HFFc6 (cell line): ENCODE measurements around the gene CFAP161. TPM values are rescaled to one million over a fixed set of nuclear protein-coding genes. Genes with fewer than 3 reads are reported as not detected.

Experiments used
- DNase-seq: peaks from one replicate; pipeline ENCODE4 v3.0.0-alpha.2; 2018
- H3K27ac Mint-ChIP-seq: 2 replicates; pipeline ENCODE4 v1.8.0; 2020; ENCODE audit warnings: mild to moderate bottlenecking, mixed read lengths
- H3K27me3 Mint-ChIP-seq: 2 replicates; pipeline ENCODE4 v1.8.0; 2021; ENCODE audit warnings: mild to moderate bottlenecking, moderate library complexity, mixed read lengths; ENCODE audit not compliant: insufficient read depth
- H3K36me3 Mint-ChIP-seq: 2 replicates; pipeline ENCODE4 v1.8.0; 2021; ENCODE audit warnings: low read depth, mixed read lengths
- H3K4me1 Mint-ChIP-seq: 2 replicates; pipeline ENCODE4 v1.8.0; 2020; ENCODE audit warnings: low read depth, mixed read lengths
- H3K4me3 Mint-ChIP-seq: 2 replicates; pipeline ENCODE4 v1.8.0; 2020; ENCODE audit warnings: mild to moderate bottlenecking, moderate library complexity, mixed read lengths
- H3K9me3 Mint-ChIP-seq: 2 replicates; pipeline ENCODE4 v1.8.0; 2020; ENCODE audit warnings: mild to moderate bottlenecking, mixed read lengths
- total RNA-seq, 6 experiments: library from RNA; stranded (reverse); fragmentation: NEBNext Ultra II Directional; extraction: Animal tissue kit (Norgen Biotek cat#: 25700); gene quantifications; 2 replicates in 1 of 6; 3 replicates in 5 of 6; pipeline ENCODE4 v1.2.3, GENCODE V29; 2021
- TF ChIP-seq, protein P1 (sequence below): fragments of 200-600 bp; sonication (generic); IDR thresholded peaks from 2 replicates; pipeline ENCODE4 v1.5.0; 2021; ENCODE audit warnings: antibody characterized with exemption, mild to moderate bottlenecking

The CFAP161 gene
- total RNA-seq, 6 experiments from 2014 or later, result 0.20 to 0.43 TPM; not detected in 4

DNA sequence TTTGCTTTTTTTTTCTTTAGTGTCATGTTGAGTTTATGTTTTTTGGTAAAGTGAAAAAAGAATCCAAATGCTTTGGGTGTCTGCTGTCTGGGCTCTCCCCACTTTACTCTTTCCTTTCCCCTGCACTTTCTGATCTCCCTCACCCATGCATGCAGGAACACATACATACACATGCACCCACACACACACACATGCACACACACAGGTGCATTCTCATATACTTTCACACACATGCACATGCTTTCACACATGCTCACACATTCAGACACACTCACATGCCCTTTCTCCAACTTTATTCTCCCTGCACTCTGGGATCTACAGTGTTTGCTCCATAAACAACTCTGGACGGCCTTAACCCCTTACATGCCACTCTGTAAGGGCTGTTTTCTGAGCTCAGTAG, 46.4 kb upstream of the CFAP161 start:
- TF ChIP-seq, protein P1, sequence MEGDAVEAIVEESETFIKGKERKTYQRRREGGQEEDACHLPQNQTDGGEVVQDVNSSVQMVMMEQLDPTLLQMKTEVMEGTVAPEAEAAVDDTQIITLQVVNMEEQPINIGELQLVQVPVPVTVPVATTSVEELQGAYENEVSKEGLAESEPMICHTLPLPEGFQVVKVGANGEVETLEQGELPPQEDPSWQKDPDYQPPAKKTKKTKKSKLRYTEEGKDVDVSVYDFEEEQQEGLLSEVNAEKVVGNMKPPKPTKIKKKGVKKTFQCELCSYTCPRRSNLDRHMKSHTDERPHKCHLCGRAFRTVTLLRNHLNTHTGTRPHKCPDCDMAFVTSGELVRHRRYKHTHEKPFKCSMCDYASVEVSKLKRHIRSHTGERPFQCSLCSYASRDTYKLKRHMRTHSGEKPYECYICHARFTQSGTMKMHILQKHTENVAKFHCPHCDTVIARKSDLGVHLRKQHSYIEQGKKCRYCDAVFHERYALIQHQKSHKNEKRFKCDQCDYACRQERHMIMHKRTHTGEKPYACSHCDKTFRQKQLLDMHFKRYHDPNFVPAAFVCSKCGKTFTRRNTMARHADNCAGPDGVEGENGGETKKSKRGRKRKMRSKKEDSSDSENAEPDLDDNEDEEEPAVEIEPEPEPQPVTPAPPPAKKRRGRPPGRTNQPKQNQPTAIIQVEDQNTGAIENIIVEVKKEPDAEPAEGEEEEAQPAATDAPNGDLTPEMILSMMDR, result no peak
- Mint-ChIP-seq H3K4me3 (no peak overlapping the region), H3K27me3 (no peaks in the 10 kb centered on the region), H3K4me1 (peaks cover 36% of the 10 kb centered on the region), H3K9me3 (no peaks in the 10 kb centered on the region), H3K36me3 (no peaks in the 10 kb centered on the region), H3K27ac (no peak overlapping the region)
- DNase-seq, result no peak

DNA sequence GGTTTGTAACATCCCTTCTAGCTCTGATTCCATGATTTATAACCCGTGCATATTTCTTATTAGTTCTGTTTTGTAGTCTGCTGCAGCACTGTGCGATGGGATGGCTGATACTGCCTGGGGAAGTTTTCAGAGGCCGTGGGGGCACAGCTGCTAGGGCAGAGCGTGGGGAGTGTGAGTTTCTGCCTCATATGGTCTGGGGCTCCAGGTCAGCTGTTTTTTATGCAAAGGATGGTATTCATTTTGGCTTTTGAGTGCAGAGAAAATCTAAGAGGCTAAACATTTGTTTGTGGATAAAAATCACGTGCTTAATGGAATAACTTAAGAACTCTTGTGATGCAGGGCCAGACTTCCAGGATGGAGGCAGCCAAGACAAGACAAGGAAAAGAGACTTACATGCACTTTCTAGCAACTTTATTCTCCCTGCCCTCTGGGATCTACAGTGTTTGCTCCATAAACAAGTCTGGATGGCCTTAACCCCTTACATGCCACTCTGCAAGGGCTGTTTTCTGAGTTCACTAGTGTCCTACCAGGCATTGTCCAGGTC, 45.5 kb upstream of the CFAP161 start:
- no peaks in the 10 kb centered on the region for H3K9me3 Mint-ChIP-seq
- H3K27ac Mint-ChIP-seq, result no peak overlapping the region
- peaks cover 43% of the 10 kb centered on the region for H3K4me1 Mint-ChIP-seq
- H3K36me3 Mint-ChIP-seq, result no peaks in the 10 kb centered on the region
- DNase-seq, result no peak
- TF ChIP-seq, protein P1, result no peak
- H3K4me3 Mint-ChIP-seq, result no peak overlapping the region
- peaks cover 1% of the 10 kb centered on the region; the same call in 1 of the 2 replicates for H3K27me3 Mint-ChIP-seq

GRCh38 chr15:81091889-81092558, 42.0 kb upstream of the CFAP161 start:
- Mint-ChIP-seq H3K36me3 (no peaks in the 10 kb centered on the region), H3K27me3 (peaks cover 1% of the 10 kb centered on the region; the same call in 1 of the 2 replicates), H3K9me3 (no peaks in the 10 kb centered on the region), H3K4me1 (peaks cover 33% of the 10 kb centered on the region), H3K4me3 (peak overlapping the region; percentile 84), H3K27ac (peak overlapping the region; percentile 92)
- TF ChIP-seq, protein P1, result no peak
- DNase-seq, result peak; percentile 95

GRCh38 chr15:81092559-81092902, 41.5 kb upstream of the CFAP161 start:
- TF ChIP-seq, protein P1, result no peak
- H3K27me3 Mint-ChIP-seq, result peaks cover 1% of the 10 kb centered on the region; the same call in 1 of the 2 replicates
- DNase-seq, result no peak
- peaks cover 30% of the 10 kb centered on the region for H3K4me1 Mint-ChIP-seq
- no peaks in the 10 kb centered on the region for H3K36me3 Mint-ChIP-seq
- H3K9me3 Mint-ChIP-seq, result no peaks in the 10 kb centered on the region
- H3K4me3 Mint-ChIP-seq, result peak overlapping the region; percentile 84
- peak overlapping the region; percentile 92 for H3K27ac Mint-ChIP-seq

DNA sequence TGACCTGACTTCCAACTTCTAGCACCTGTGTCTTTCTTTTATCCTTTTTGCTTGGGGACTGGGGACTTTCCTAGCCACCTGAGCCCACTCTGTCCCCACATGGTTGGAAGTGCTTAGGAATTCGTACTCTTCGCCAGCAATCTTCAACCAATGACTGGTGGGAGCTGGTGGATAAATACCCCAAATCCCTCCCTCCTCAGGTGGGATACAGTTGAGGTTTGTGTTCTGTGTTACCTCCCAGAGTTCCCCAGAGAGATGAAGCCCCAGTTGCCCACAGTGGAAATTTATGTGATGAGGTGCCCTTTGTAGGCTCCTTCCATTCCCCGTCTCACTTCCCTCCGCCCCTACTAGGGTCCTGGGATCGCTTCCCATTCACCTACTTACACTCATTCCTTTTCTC, 40.1 kb upstream of the CFAP161 start:
- TF ChIP-seq, protein P1, result no peak
- no peaks in the 10 kb centered on the region for H3K36me3 Mint-ChIP-seq
- DNase-seq, result no peak
- H3K27me3 Mint-ChIP-seq, result peaks cover 1% of the 10 kb centered on the region; the same call in 1 of the 2 replicates
- peaks cover 29% of the 10 kb centered on the region for H3K4me1 Mint-ChIP-seq
- no peak overlapping the region for H3K4me3 Mint-ChIP-seq
- no peak overlapping the region; the same call in 1 of the 2 replicates for H3K27ac Mint-ChIP-seq
- peaks cover 5% of the 10 kb centered on the region; the same call in 1 of the 2 replicates for H3K9me3 Mint-ChIP-seq
